SIG-M5 treated with dmso at 0.1 percent for 504 hours (cell line): ENCODE data around the gene PRR30.
"Not testable (repeated sequence)": the region's sequence is repeated elsewhere in the genome, so short reads cannot be mapped to it uniquely, and the experiment has no call there.

Source experiments
- DNase-seq: peaks from one replicate; lab custom pipeline; 2025; ENCODE audit not compliant: unreplicated experiment; lab: John Stamatoyannopoulos, UW

Gene PRR30

DNA sequence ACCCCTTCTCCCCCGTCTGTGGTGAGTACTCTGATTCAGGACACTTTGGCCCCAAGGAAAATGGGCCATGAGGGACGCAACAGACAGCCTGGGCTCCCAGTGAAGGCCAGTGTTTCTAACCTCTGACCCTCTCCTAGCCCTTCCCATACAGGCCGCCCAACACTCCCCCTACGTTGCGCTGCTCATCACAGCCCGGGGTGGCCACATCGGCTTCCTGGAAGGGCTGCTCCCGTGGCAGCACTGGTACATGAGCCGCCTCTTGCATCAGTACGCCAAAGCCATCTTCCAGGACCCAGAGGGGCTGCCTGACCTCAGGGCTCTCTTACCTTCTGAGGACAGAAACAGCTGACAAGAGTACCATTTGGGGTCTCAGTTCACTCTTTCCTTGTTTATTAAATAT is 8.8 kb downstream of the PRR30 start:
- DNase-seq: no peak

DNA sequence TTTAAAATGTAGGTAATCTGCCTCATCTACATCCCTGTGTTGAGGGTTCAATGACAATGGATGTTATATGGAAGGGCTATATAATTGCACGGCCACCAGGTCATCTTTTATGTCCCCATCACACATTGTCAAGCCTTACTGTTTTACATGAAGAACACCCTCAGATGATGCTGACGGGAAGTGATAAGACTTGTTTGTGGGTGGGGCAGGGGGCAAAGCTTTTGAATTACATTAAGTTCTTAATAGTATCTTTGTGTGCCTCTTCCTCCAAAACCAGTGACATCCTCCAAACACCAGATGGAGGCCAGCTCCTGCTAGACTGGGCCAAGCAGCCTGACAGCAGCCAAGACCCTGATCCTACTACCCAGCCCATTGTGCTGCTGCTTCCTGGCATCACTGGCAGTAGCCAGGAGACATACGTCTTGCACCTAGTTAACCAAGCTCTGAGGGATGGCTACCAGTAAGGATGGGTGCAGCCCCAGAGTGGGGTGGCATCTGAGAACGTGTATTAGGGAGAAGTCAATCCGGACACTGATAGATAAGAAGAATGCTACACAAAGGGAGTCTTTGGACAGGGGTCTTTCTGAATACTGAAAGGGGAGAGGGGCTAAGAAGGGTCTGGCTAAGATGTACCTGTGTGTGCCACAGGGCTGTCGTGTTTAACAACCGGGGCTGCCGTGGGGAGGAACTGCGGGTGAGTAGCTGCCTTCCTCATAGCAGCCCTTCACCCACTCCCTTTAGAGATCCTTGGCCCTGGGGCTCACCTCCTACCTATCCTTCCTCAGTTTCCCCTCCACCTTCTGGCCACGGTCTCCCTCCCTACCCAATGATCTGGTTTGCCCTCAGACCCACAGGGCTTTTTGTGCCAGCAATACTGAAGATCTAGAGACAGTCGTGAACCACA is 10.3 kb downstream of the PRR30 start:
- no peak for DNase-seq

GRCh38 chr2:27127883-27128667 is 11.1 kb downstream of the PRR30 start:
- DNase-seq: no peak

DNA sequence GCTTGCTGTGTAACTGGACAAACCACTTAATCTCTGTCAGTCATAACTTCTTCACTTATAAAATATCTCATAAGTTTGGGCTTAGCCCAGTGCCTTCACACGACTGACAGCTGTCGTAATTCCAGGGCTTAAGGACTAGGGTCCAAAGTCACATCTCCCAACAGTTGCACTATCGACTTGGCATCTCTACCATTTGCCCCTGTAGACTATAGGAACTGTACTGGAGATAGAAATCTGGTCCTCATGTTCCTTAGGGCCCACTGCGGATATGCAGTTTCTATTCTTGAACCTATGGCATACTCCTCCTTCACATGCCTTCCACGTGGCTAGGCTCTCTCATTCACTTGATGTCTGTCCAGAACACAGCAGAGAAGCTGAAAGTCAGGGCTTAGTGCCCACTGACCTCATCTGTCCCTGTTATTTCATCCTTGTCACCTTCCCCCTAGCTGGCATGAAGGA is 12.9 kb downstream of the PRR30 start:
- DNase-seq: no peak

- no peak for DNase-seq
Measured at GRCh38 chr2:27125104-27125503, 14.1 kb downstream of the PRR30 start.

DNA sequence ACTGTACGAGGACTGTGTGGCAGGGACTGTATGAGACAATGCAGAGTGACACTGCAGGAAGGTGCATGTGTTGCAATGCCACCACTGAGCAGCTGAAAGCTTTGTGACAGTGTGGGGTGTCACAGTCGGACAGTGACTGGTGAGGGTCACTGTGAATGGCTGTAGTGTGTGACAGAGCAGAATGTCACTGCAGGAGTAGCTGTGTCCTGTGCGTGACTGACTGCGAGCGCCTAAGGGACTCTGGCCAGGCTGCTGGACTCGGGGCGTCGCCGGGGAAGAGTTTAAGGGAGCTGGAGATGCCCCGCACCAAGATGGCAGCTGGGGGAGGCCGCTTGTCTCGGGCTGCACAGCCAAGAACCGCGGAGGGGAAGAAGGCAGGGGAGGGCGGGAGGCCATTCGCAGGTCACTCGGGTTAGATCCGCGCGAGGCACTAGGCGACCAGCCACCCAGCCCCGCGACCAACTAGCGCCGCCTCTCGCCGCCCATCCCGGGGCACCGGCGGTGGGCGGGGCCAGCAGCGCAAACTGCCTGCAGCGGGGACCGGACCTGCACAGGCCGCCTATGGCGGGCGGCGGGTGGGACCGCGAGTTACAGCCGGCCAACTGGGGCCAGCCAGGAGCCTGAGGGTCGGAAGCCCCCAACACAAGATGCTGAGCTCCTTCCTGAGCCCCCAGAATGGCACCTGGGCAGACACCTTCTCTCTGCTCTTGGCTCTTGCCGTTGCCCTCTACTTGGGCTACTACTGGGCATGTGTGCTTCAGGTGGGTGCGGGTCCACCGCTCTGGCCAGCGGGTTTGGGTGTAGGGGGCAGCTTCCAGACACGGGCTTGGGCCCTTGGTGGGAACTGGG is 15.7 kb downstream of the PRR30 start, which contains the start of gene ABHD1:
Gene ABHD1 (plus strand): TSS at position 514 of the 849 bp plus-strand sequence. CDS start 134 bp downstream, at position 648.
- DNase-seq: peak; percentile 67

GRCh38 chr2:27122791-27123190 is 16.4 kb downstream of the PRR30 start:
- no peak for DNase-seq

GRCh38 chr2:27121906-27122305 is 17.3 kb downstream of the PRR30 start:
- no peak for DNase-seq

DNA sequence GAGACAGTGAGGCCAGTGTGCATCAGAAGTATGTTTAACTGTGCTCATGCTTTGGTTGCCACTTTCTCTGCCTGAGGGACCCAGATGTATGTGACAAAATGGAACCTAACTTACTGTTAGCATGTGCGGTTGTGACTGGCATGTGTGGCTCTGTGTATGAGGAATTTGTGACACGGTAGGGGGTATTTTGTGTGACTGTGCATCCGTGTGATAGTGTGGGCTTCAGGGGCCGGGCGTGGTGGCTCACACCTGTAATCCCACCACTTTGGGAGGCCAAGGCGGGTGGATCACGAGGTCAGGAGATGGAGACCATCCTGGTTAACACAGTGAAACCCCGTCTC is 19.9 kb downstream of the PRR30 start:
- DNase-seq: not testable (repeated sequence)

DNA sequence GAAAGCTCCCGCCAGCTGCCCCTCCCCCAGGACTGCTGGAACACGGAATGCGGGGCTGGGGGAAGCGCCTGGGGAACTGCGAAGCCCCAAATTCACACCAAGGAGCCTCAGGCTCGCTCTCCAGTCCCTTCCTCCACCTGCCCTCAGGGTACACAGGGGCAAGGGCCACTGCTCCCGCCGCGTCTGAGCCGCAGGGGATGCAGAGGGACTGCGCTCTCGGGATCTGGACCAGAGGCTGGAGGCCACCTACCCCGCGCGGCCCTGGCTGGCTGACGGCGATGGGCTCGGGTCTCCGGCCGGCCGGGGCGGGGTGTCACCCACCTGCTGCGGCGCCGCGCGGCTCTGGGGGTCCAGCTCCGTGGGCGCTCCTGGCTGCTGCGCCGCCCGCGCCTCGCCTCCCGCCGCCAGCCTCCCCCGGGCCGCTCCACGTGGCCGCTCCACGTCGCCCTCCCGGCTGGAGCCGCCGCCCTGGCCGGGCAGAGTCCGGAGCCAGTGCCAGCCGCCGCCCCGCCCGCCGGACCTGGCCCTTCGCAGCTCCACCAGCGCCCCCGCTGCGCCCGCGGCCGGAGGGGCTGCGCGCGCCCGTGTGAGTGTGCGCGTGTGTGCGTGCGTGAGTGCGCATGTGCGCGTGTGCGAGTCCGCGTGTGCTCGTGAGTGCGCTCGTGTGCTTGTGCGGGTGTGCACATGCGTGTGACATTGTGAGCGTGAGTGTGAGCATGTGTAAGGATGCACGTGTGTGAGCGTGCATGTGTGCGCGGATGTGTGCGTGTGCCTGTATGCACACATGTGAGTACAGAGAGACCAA is 20.5 kb downstream of the PRR30 start, which contains the start of gene CGREF1:
Gene CGREF1 (minus strand): TSS at position 604 of the 805 bp plus-strand sequence. CDS start 14,762 bp downstream, outside the sequence.
- peak; percentile 26 for DNase-seq

DNA sequence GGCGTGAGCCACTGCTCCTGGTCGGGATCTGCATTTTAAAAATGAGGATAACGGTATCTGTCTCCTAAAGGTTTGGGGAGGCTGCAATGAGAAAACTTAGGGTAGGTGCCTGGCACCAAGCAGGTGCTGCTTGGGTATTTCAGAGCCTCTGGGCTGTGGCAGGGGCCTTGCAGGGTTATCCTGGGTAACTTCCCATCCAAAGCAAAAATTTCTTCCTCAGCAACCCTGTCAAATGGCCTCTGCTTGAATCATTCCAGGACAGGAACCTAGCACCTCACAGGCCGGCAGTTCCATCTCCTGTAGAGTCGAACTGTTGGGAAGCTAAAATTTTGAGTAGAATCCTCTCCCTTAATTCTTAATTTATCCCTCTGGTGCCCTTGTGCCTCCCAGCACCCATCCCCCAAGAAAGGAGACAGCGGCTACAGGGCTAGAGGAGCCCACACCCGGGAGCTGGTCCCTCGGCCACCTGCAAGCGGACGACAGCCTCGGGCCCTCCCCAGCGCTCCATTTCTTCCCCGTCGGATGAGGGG is 21.1 kb downstream of the PRR30 start:
- no peak for DNase-seq

- no peak for DNase-seq
Measured at GRCh38 chr2:27115519-27115918, 23.7 kb downstream of the PRR30 start.

GRCh38 chr2:27111392-27112078 is 27.7 kb downstream of the PRR30 start:
- not testable (repeated sequence) for DNase-seq

DNA sequence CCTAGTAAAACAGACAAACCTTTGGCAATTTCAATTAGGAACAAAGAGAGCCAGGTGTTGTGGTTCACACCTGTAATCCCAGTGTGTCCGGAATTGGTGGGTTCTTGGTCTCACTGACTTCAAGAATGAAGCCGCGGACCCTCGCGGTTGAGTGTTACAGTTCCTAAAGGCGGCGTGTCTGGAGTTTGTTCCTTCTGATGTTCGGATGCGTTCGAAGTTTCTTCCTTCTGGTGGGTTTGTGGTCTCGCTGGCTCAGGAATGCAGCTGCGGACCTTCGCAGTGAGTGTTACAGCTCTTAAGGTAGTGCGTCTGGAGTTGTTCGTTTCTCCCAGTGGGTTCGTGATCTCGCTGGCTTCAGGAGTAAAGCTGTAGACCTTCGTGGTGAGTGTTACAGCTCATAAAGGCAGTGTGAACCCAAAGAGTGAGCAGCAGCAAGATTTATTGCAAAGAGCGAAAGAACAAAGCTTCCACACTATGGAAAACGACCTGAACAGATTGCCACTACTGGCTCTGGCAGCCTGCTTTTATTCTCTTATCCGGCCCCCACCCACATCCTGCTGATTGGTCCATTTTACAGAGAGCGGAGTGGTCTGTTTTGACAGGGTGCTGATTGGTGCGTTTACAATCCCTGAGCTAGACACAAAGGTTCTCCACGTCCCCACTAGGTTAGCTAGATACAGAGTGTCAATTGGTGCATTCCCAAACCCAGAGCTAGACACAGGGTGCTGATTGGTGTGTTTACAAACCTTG is 28.4 kb downstream of the PRR30 start:
- DNase-seq: not testable (repeated sequence)

GRCh38 chr2:27109083-27109482 is 30.1 kb downstream of the PRR30 start:
- no peak for DNase-seq

- no peak for DNase-seq
Measured at GRCh38 chr2:27108221-27108620, 31.0 kb downstream of the PRR30 start.

DNA sequence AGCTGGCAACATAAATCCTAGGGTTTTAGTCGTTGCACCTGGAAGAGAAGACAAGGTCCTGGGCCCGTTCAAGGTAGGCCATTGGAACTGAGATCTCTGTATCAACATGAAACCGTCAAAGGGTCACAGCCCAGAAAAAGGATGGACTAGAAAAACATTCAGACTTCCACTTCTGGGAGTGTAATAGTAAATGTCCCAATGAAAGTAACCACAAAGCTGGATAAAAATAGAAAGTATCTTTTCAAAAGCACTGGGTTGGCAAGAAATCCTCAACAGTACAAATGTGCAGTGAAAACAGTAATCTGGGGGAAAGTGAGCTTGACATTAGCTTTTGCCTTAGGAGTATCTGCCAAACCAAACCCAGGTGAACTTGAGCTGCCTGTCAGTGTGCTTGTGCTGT is 33.2 kb downstream of the PRR30 start:
- DNase-seq: no peak

DNA sequence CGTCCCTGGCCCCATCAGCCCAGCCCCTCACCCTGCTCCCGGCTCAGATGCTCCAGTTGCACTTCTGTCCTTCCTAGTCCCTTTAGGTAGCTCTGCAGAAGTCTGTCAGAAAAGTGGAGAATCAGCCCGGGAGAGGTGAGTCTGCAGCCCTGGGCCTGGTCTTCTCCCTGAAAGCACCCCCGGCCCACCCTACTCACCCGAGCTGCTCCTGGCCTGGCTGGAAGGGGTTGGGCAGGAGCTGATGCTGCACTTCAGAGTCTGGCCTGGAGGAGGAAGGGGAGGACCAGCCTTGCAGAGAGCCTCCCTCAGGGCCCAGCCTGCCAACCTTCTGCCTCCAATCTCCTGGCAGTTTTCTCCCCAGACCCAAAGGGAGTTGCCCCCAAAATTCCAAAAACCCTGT is 36.9 kb downstream of the PRR30 start:
- no peak for DNase-seq

DNA sequence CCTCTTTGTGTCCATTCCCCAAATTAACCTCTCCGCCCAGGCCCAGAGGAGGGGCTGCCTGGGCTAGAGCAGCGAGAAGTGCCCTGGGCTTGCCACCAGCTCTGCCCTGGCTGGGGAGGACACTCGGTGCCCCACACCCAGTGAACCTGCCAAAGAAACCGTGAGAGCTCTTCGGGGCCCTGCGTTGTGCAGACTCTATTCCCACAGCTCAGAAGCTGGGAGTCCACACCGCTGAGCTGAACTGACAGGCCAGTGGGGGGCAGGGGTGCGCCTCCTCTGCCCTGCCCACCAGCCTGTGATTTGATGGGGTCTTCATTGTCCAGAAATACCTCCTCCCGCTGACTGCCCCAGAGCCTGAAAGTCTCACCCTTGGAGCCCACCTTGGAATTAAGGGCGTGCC is 39.2 kb downstream of the PRR30 start:
- DNase-seq: no peak
